Parathyroid adenoma (tissue), 2 donors: Measurements from ENCODE around the gene SNTB2.

Experiments
- H2AFZ ChIP-seq: fragments of 300-600 bp; sonication (generic); one replicate; pipeline ENCODE4 v1.7.0; 2017; ENCODE audit warnings: antibody characterized with exemption, mild to moderate bottlenecking
- H3K27ac ChIP-seq: fragments of 300-600 bp; sonication (generic); one replicate; pipeline ENCODE4 v1.7.0; 2017
- H3K27me3 ChIP-seq: fragments of 300-600 bp; sonication (generic); one replicate; pipeline ENCODE4 v1.7.0; 2017; ENCODE audit warnings: low read length; ENCODE audit not compliant: control insufficient read depth, insufficient read depth
- H3K36me3 ChIP-seq: fragments of 300-600 bp; sonication (generic); one replicate; pipeline ENCODE4 v1.7.0; 2017; ENCODE audit warnings: low read length; ENCODE audit not compliant: control insufficient read depth, insufficient read depth
- H3K4me1 ChIP-seq: fragments of 300-600 bp; sonication (generic); one replicate; pipeline ENCODE4 v1.7.0; 2017; ENCODE audit warnings: control low read depth
- H3K4me2 ChIP-seq: fragments of 300-600 bp; sonication (generic); one replicate; pipeline ENCODE4 v1.7.0; 2017; ENCODE audit warnings: low read length
- H3K4me3 ChIP-seq: fragments of 300-600 bp; sonication (generic); one replicate; pipeline ENCODE4 v1.7.0; 2017; ENCODE audit warnings: low read depth, low read length
- H3K79me2 ChIP-seq: fragments of 300-600 bp; sonication (generic); one replicate; pipeline ENCODE4 v1.7.0; 2017; ENCODE audit warnings: control low read depth
- H3K9ac ChIP-seq: fragments of 300-600 bp; sonication (generic); one replicate; pipeline ENCODE4 v1.7.0; 2017; ENCODE audit warnings: mild to moderate bottlenecking
- H3K9me3 ChIP-seq: fragments of 300-600 bp; sonication (generic); one replicate; pipeline ENCODE4 v1.7.0; 2017; ENCODE audit warnings: low read length; ENCODE audit not compliant: control insufficient read depth
- CTCF ChIP-seq: fragments of 300-600 bp; sonication (generic); IDR thresholded peaks from one replicate; pipeline ENCODE4 v1.7.0; 2017; ENCODE audit warnings: antibody characterized with exemption, mild to moderate bottlenecking
- donor health status: primary hyperparathyroidism.

Gene SNTB2

GRCh38 chr16:69301861-69302260 lies 114.9 kb downstream of the SNTB2 start:
- Histone ChIP-seq H3K36me3 (no peaks in the 10 kb centered on the region), H3K9ac (no peak overlapping the region), H3K27ac (no peak overlapping the region), H3K79me2 (no peaks in the 10 kb centered on the region), H3K4me3 (no peak overlapping the region), H3K9me3 (no peaks in the 10 kb centered on the region), H3K4me2 (no peak overlapping the region), H2AFZ (no peak overlapping the region), H3K4me1 (no peaks in the 10 kb centered on the region), H3K27me3 (no peaks in the 10 kb centered on the region)
- no peak for TF ChIP-seq CTCF

GRCh38 chr16:69302301-69302700 lies 115.3 kb downstream of the SNTB2 start:
- Histone ChIP-seq H3K4me3 (no peak overlapping the region), H2AFZ (no peak overlapping the region), H3K4me1 (no peaks in the 10 kb centered on the region), H3K36me3 (no peaks in the 10 kb centered on the region), H3K27me3 (no peaks in the 10 kb centered on the region), H3K9ac (no peak overlapping the region), H3K9me3 (no peaks in the 10 kb centered on the region), H3K27ac (no peak overlapping the region), H3K79me2 (no peaks in the 10 kb centered on the region), H3K4me2 (no peak overlapping the region)
- no peak for TF ChIP-seq CTCF

- no peaks in the 10 kb centered on the region for H3K79me2 ChIP-seq
- TF ChIP-seq CTCF = no peak
- H3K27me3 ChIP-seq = no peaks in the 10 kb centered on the region
- H3K4me1 ChIP-seq = no peaks in the 10 kb centered on the region
- H3K4me2 ChIP-seq = no peak overlapping the region
- H3K27ac ChIP-seq = no peak overlapping the region
- H3K9ac ChIP-seq = no peak overlapping the region
- no peak overlapping the region for H2AFZ ChIP-seq
- no peaks in the 10 kb centered on the region for H3K9me3 ChIP-seq
- no peak overlapping the region for H3K4me3 ChIP-seq
- H3K36me3 ChIP-seq = no peaks in the 10 kb centered on the region
Observed at GRCh38 chr16:69306031-69306430, 119.1 kb downstream of the SNTB2 start.

GRCh38 chr16:69307091-69307490 lies 120.1 kb downstream of the SNTB2 start:
- H3K36me3 ChIP-seq = no peaks in the 10 kb centered on the region
- H3K27me3 ChIP-seq = no peaks in the 10 kb centered on the region
- H3K79me2 ChIP-seq = peaks cover 3% of the 10 kb centered on the region
- no peak for TF ChIP-seq CTCF
- no peak overlapping the region for H3K9ac ChIP-seq
- no peak overlapping the region for H3K4me2 ChIP-seq
- no peak overlapping the region for H3K4me3 ChIP-seq
- H3K9me3 ChIP-seq = no peaks in the 10 kb centered on the region
- H3K27ac ChIP-seq = no peak overlapping the region
- no peak overlapping the region for H2AFZ ChIP-seq
- H3K4me1 ChIP-seq = no peaks in the 10 kb centered on the region

GRCh38 chr16:69307856-69308255 lies 120.9 kb downstream of the SNTB2 start:
- Histone ChIP-seq H3K9me3 (no peaks in the 10 kb centered on the region), H3K27me3 (no peaks in the 10 kb centered on the region), H3K9ac (no peak overlapping the region), H3K4me2 (no peak overlapping the region), H3K79me2 (peaks cover 6% of the 10 kb centered on the region), H3K27ac (no peak overlapping the region), H3K4me1 (no peaks in the 10 kb centered on the region), H2AFZ (no peak overlapping the region), H3K36me3 (no peaks in the 10 kb centered on the region), H3K4me3 (no peak overlapping the region)
- TF ChIP-seq CTCF = no peak
